ENCODE results near the gene SFT2D3.

DNA sequence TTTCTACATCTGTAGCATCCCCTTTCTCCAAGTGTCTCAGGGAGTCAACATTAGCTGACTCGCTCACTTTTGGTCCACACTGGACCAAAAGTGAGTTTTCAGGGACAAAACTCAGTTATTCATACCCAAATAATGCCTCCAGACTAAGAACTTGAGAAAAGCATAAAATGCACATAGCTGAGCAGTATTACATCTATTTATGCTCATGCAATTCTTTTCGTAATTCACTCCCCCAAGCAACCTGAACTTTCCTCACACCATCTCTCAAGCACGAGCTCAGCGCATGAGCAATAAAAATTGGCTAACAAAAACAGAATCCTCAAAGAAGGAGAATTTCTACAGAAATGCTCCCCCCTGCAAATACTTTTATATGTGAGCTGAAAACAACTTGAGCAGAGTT, 17.0 kb downstream of the SFT2D3 start:
- TF ChIP-seq, protein P1, sequence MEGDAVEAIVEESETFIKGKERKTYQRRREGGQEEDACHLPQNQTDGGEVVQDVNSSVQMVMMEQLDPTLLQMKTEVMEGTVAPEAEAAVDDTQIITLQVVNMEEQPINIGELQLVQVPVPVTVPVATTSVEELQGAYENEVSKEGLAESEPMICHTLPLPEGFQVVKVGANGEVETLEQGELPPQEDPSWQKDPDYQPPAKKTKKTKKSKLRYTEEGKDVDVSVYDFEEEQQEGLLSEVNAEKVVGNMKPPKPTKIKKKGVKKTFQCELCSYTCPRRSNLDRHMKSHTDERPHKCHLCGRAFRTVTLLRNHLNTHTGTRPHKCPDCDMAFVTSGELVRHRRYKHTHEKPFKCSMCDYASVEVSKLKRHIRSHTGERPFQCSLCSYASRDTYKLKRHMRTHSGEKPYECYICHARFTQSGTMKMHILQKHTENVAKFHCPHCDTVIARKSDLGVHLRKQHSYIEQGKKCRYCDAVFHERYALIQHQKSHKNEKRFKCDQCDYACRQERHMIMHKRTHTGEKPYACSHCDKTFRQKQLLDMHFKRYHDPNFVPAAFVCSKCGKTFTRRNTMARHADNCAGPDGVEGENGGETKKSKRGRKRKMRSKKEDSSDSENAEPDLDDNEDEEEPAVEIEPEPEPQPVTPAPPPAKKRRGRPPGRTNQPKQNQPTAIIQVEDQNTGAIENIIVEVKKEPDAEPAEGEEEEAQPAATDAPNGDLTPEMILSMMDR (IDR thresholded peaks at IDR 0.05), result no peak
- no peak for TF ChIP-seq POLR2A (IDR thresholded peaks at IDR 0.05)

Data from esophagus squamous epithelium (tissue), 4 donors.